Measurements from ENCODE around the gene GNB1. TPM values are rescaled to one million over a fixed set of nuclear protein-coding genes. Genes with fewer than 3 reads are reported as not detected.
A peak's percentile ranks its signal among the peaks of the same experiment; 100 is the strongest.

Gene GNB1
- total RNA-seq, 1 experiment from 2014 or later = 339 TPM

DNA sequence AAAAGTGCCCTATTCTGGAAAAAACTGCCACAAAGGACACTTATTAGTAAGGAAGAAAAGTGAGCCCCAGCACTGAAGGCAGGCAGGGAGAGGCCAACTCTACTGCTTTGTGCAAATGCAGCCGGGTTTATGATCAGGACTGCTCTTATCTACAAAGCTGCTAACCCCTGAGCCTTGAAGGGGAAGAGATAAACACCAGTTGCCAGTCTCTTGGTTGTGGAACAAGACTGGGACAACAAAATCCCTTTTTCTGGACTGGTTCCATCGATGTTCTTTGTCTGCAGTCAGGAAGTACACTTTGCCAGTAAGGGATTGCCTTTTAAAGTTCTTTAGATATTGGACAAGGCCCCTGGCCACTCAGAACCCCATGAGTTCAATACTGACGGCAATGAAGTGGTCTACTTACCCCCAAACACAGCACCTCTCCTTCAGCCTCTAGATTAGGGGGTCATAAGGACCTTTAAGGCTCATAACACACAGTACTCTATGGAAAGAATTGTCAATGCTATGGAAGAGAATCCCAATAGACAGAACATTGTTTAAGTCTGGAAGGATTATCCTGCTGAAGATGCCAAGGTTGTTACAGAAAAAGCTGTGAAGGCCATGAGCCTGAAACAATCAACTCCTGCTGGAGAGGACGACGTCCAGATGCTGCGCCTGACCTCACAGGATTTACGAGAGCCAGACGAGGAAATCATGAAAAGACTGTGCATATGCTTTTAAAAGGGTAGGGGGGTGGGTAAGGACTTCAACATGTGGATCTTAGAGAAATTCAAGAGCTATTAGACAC is 43.6 kb downstream of the GNB1 start (continued):
- TF ChIP-seq, protein P1, sequence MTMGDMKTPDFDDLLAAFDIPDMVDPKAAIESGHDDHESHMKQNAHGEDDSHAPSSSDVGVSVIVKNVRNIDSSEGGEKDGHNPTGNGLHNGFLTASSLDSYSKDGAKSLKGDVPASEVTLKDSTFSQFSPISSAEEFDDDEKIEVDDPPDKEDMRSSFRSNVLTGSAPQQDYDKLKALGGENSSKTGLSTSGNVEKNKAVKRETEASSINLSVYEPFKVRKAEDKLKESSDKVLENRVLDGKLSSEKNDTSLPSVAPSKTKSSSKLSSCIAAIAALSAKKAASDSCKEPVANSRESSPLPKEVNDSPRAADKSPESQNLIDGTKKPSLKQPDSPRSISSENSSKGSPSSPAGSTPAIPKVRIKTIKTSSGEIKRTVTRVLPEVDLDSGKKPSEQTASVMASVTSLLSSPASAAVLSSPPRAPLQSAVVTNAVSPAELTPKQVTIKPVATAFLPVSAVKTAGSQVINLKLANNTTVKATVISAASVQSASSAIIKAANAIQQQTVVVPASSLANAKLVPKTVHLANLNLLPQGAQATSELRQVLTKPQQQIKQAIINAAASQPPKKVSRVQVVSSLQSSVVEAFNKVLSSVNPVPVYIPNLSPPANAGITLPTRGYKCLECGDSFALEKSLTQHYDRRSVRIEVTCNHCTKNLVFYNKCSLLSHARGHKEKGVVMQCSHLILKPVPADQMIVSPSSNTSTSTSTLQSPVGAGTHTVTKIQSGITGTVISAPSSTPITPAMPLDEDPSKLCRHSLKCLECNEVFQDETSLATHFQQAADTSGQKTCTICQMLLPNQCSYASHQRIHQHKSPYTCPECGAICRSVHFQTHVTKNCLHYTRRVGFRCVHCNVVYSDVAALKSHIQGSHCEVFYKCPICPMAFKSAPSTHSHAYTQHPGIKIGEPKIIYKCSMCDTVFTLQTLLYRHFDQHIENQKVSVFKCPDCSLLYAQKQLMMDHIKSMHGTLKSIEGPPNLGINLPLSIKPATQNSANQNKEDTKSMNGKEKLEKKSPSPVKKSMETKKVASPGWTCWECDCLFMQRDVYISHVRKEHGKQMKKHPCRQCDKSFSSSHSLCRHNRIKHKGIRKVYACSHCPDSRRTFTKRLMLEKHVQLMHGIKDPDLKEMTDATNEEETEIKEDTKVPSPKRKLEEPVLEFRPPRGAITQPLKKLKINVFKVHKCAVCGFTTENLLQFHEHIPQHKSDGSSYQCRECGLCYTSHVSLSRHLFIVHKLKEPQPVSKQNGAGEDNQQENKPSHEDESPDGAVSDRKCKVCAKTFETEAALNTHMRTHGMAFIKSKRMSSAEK (CRISPR knock-in tag; IDR thresholded peaks at IDR 0.05; ENCODE audit: borderline replicate concordance) = no peak
- TF ChIP-seq, protein P2, sequence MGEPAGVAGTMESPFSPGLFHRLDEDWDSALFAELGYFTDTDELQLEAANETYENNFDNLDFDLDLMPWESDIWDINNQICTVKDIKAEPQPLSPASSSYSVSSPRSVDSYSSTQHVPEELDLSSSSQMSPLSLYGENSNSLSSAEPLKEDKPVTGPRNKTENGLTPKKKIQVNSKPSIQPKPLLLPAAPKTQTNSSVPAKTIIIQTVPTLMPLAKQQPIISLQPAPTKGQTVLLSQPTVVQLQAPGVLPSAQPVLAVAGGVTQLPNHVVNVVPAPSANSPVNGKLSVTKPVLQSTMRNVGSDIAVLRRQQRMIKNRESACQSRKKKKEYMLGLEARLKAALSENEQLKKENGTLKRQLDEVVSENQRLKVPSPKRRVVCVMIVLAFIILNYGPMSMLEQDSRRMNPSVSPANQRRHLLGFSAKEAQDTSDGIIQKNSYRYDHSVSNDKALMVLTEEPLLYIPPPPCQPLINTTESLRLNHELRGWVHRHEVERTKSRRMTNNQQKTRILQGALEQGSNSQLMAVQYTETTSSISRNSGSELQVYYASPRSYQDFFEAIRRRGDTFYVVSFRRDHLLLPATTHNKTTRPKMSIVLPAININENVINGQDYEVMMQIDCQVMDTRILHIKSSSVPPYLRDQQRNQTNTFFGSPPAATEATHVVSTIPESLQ (CRISPR knock-in tag; IDR thresholded peaks at IDR 0.05) = no peak
- no peak for TF ChIP-seq ZNF317 (CRISPR knock-in tag; IDR thresholded peaks at IDR 0.05; ENCODE audit: borderline replicate concordance, low read depth)

DNA sequence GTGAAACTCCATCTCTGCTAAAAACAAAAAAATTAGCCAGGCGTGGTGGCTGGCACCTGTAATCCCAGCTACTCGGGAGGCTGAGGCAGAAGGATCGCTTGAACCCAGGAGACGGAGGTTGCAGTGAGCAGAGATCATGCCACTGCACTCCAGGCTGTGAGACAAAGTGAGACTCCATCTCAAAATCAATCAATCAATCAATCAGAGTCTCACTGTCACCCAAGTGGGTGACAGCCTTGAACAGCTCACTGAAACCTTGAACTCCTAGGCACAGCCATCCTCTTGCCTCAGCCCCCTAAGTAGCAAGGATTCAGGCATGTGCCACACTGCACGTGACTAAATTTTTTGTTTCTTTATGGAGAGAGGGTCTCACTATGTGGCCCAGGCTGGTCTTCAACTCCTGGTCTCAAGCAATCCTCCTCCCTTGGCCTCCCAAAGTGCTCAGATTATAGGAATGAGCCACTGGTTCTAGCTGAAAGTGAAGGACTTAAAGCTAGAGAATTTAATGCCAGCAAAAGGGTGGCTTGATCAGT is 44.4 kb downstream of the GNB1 start:
- no peak for DNase-seq (ENCODE audit: low spot score)
- H3K4me3 Mint-ChIP-seq = no peak overlapping the region
- H3K9me3 Mint-ChIP-seq = no peaks in the 10 kb centered on the region
- TF ChIP-seq ZSCAN18 (CRISPR knock-in tag; IDR thresholded peaks at IDR 0.05) = no peak
- peak; percentile 85 for TF ChIP-seq ZNF121 (CRISPR knock-in tag; IDR thresholded peaks at IDR 0.05)
- no peak for TF ChIP-seq MXD4 (CRISPR knock-in tag; IDR thresholded peaks at IDR 0.05; ENCODE audit: borderline replicate concordance)
- TF ChIP-seq ELF4 (CRISPR knock-in tag; IDR thresholded peaks at IDR 0.05; ENCODE audit: low read depth) = no peak
- peak overlapping the region; percentile 89; the same call in 1 of the 2 replicates for H3K27ac Mint-ChIP-seq
- ATAC-seq = no peak
- peaks cover 40% of the 10 kb centered on the region for H3K4me1 Mint-ChIP-seq
- peaks cover 3% of the 10 kb centered on the region; the same call in 1 of the 2 replicates for H3K36me3 Mint-ChIP-seq
- CTCF ChIA-PET = interaction anchor here (0.9 to 1.0 kb wide), 2 partner anchors 60 to 63 kb away, joined by 4 read pairs; no protein-coding TSS in a partner anchor
- H3K27me3 Mint-ChIP-seq (ENCODE audit: low read depth) = no peaks in the 10 kb centered on the region
- POLR2A ChIA-PET = interaction anchor here (1.0 kb wide), 1 partner anchor 13 kb away, joined by 3 read pairs; no protein-coding TSS in a partner anchor

GRCh38 chr1:1842360-1843146 is 48.3 kb downstream of the GNB1 start:
- no peaks in the 10 kb centered on the region for H3K9me3 Mint-ChIP-seq
- no peak for ATAC-seq
- TF ChIP-seq RELA (CRISPR knock-in tag; IDR thresholded peaks at IDR 0.05; ENCODE audit: borderline replicate concordance) (no peak), SP1 (CRISPR knock-in tag; conservative IDR thresholded peaks at IDR 0.05) (no peak)
- TF ChIP-seq, protein P3, sequence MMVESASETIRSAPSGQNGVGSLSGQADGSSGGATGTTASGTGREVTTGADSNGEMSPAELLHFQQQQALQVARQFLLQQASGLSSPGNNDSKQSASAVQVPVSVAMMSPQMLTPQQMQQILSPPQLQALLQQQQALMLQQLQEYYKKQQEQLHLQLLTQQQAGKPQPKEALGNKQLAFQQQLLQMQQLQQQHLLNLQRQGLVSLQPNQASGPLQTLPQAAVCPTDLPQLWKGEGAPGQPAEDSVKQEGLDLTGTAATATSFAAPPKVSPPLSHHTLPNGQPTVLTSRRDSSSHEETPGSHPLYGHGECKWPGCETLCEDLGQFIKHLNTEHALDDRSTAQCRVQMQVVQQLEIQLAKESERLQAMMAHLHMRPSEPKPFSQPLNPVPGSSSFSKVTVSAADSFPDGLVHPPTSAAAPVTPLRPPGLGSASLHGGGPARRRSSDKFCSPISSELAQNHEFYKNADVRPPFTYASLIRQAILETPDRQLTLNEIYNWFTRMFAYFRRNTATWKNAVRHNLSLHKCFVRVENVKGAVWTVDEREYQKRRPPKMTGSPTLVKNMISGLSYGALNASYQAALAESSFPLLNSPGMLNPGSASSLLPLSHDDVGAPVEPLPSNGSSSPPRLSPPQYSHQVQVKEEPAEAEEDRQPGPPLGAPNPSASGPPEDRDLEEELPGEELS (CRISPR knock-in tag; IDR thresholded peaks at IDR 0.05) = 0 out of 2 replicates have a peak, but pooled peaks have one; percentile 17
- TF ChIP-seq, protein P4, sequence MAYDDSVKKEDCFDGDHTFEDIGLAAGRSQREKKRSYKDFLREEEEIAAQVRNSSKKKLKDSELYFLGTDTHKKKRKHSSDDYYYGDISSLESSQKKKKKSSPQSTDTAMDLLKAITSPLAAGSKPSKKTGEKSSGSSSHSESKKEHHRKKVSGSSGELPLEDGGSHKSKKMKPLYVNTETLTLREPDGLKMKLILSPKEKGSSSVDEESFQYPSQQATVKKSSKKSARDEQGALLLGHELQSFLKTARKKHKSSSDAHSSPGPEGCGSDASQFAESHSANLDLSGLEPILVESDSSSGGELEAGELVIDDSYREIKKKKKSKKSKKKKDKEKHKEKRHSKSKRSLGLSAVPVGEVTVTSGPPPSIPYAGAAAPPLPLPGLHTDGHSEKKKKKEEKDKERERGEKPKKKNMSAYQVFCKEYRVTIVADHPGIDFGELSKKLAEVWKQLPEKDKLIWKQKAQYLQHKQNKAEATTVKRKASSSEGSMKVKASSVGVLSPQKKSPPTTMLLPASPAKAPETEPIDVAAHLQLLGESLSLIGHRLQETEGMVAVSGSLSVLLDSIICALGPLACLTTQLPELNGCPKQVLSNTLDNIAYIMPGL (CRISPR knock-in tag; IDR thresholded peaks at IDR 0.05) = no peak
- TF ChIP-seq, protein P5, sequence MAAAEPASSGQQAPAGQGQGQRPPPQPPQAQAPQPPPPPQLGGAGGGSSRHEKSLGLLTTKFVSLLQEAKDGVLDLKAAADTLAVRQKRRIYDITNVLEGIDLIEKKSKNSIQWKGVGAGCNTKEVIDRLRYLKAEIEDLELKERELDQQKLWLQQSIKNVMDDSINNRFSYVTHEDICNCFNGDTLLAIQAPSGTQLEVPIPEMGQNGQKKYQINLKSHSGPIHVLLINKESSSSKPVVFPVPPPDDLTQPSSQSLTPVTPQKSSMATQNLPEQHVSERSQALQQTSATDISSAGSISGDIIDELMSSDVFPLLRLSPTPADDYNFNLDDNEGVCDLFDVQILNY (CRISPR knock-in tag; IDR thresholded peaks at IDR 0.05) = no peak
- peaks cover 15% of the 10 kb centered on the region for H3K36me3 Mint-ChIP-seq
- H3K4me3 Mint-ChIP-seq = no peak overlapping the region
- DNase-seq (ENCODE audit: low spot score) = no peak
- peak overlapping the region; percentile 84 for H3K27ac Mint-ChIP-seq
- H3K4me1 Mint-ChIP-seq = peaks cover 22% of the 10 kb centered on the region
- ChIA-PET CTCF (interaction anchor here (0.6 to 1.6 kb wide), 4 partner anchors 16 to 57 kb away, joined by 3 to 4 read pairs (median 4); no protein-coding TSS in a partner anchor), POLR2A (no interaction called here)
- H3K27me3 Mint-ChIP-seq (ENCODE audit: low read depth) = no peaks in the 10 kb centered on the region

All from WTC11 (cell line).